Nephron (organoid): ENCODE data around the gene DTYMK.

ENCODE experiments used
- H3K27ac Mint-ChIP-seq, 3 experiments: 2 replicates each; pipeline ENCODE4 v1.8.0; 2020; ENCODE audit warnings: mixed read lengths in 3 of 3, mild to moderate bottlenecking in 2 of 3, moderate library complexity in 1 of 3
- H3K27me3 Mint-ChIP-seq: 2 replicates; pipeline ENCODE4 v1.8.0; 2021; ENCODE audit warnings: low read depth, mild to moderate bottlenecking, moderate library complexity, mixed read lengths
- H3K36me3 Mint-ChIP-seq: 2 replicates; pipeline ENCODE4 v1.8.0; 2020; ENCODE audit warnings: low read depth, mixed read lengths
- H3K4me1 Mint-ChIP-seq: 2 replicates; pipeline ENCODE4 v1.8.0; 2020; ENCODE audit warnings: mixed read lengths
- H3K4me3 Mint-ChIP-seq, 3 experiments: 2 replicates each; pipeline ENCODE4 v1.8.0; 2020; ENCODE audit warnings: mild to moderate bottlenecking in 3 of 3, mixed read lengths in 3 of 3, moderate library complexity in 2 of 3
- H3K9me3 Mint-ChIP-seq: 2 replicates; pipeline ENCODE4 v1.8.0; 2020; ENCODE audit warnings: mixed read lengths
- TF ChIP-seq, protein P1 (sequence below), 3 experiments: fragments of 200-600 bp; sonication (generic); IDR thresholded peaks; one replicate each; pipeline ENCODE4 v1.5.0; 2021; ENCODE audit warnings: antibody characterized with exemption in 3 of 3; ENCODE audit not compliant: unreplicated experiment in 3 of 3

The DTYMK gene

DNA sequence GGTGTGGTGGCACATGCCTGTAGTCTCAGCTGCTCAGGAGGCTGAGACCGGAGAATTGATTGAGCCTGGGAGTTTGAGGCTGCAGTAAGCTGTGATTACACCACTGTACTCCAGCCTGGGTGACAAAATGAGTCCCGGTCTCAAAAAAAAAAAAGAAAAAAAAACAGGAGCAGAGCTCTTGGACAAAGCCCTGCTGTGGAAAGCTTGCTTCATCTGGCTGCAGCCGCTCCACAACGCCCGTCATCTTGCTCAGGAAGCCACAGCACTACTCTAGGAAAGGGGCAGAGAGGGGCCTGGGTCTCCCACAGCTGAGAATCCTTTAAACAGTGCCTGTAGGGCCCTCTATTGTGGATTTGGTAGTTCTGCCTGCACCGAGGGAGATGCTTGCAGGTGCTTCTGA is 38.2 kb downstream of the DTYMK start:
- TF ChIP-seq, protein P1, sequence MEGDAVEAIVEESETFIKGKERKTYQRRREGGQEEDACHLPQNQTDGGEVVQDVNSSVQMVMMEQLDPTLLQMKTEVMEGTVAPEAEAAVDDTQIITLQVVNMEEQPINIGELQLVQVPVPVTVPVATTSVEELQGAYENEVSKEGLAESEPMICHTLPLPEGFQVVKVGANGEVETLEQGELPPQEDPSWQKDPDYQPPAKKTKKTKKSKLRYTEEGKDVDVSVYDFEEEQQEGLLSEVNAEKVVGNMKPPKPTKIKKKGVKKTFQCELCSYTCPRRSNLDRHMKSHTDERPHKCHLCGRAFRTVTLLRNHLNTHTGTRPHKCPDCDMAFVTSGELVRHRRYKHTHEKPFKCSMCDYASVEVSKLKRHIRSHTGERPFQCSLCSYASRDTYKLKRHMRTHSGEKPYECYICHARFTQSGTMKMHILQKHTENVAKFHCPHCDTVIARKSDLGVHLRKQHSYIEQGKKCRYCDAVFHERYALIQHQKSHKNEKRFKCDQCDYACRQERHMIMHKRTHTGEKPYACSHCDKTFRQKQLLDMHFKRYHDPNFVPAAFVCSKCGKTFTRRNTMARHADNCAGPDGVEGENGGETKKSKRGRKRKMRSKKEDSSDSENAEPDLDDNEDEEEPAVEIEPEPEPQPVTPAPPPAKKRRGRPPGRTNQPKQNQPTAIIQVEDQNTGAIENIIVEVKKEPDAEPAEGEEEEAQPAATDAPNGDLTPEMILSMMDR (IDR thresholded peaks at IDR 0.05; ENCODE audit: unreplicated experiment in 3 of 3) = no peak
- Mint-ChIP-seq H3K27ac (peak overlapping the region in 1 of 3 experiments; percentile 10), H3K27me3 (no peaks in the 10 kb centered on the region), H3K9me3 (no peaks in the 10 kb centered on the region), H3K4me1 (no peaks in the 10 kb centered on the region), H3K36me3 (peaks cover 25% of the 10 kb centered on the region), H3K4me3 (no peak overlapping the region)

DNA sequence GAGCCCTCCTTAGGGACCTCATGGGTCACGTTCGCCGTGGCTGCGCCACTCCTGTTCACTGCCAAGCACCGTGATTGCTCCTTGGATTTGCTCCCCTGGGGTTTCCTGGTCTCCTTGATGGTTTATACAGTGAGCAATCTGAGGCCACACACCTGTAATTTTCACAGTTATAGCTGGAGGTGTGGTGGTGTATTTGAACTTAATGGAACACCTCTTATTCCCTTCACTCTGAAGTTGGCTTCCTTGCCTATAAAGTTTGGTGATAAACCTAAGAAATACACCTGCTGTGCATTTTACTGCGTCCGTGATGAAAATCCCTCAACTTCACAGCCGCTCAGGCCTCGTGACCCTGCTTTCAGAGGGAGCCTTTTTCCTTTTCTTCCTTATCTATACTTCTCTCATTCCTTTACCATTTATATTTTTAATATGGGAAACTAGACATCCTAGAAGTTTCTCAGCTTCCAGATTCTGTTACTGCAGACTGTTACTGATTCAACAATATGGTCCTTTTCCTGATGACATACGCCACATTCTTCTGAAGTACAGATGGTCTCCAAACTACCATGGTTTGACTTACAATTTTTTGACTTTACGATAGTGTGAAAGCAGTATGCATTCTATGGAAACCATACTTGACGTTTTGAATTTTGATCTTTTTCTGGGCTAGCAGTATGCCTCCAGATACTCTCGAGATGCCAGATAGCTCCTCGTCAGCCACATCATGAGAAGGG is 40.5 kb downstream of the DTYMK start:
- Mint-ChIP-seq H3K4me3 (no peak overlapping the region), H3K27ac (peak overlapping the region in 1 of 3 experiments; percentile 74), H3K4me1 (peaks cover 16% of the 10 kb centered on the region), H3K9me3 (no peaks in the 10 kb centered on the region), H3K27me3 (no peaks in the 10 kb centered on the region), H3K36me3 (peaks cover 4% of the 10 kb centered on the region)
- TF ChIP-seq, protein P1 (IDR thresholded peaks at IDR 0.05; ENCODE audit: unreplicated experiment in 3 of 3) = no peak

DNA sequence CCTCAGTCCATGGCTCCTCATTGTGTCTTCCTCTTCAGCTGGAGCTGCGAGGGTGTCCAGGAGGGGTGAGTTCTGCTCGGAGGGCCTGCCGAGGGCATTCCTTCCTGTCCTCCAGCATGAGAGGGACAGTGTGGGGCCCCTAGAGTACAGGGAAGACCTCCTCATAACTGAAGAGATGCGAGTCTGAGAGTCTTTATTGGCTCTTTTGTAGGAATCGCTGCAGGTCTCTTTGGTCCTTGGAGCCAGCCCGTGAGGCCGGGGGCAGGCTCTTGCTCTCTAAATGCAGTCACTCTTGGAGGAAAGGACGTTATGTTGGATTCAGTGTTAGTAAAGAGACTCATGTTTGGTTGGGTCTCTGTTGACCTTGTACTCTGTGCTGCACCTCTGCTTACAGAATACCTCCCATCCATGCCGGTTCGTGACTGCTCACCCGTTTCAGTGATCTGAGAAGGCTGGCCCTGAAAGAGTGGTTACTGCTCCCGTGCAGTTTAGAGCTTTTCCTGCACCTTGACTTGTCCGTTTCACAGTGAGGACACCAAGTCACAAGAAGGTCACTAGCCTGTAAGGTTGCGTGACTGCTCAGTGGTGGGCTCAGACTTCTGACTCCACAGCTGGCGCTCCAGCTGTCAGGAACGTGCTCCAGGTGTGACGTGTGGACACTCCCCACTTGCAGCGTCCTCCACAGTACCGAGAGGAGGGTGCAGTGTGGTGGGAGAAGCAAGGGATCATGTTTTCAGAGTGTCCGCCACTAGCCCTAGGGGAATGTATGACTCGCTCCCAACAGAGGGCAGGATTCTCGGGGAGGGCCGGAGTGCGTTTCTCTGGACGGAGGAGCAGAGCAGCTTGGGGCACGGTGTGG is 41.3 kb downstream of the DTYMK start:
- H3K27me3 Mint-ChIP-seq = no peaks in the 10 kb centered on the region
- no peak overlapping the region for H3K4me3 Mint-ChIP-seq
- TF ChIP-seq, protein P1 (IDR thresholded peaks at IDR 0.05; ENCODE audit: unreplicated experiment in 3 of 3) = no peak
- H3K4me1 Mint-ChIP-seq = peaks cover 24% of the 10 kb centered on the region
- H3K9me3 Mint-ChIP-seq = no peaks in the 10 kb centered on the region
- H3K36me3 Mint-ChIP-seq = peaks cover 2% of the 10 kb centered on the region
- H3K27ac Mint-ChIP-seq = peak overlapping the region in 1 of 3 experiments; percentile 74

DNA sequence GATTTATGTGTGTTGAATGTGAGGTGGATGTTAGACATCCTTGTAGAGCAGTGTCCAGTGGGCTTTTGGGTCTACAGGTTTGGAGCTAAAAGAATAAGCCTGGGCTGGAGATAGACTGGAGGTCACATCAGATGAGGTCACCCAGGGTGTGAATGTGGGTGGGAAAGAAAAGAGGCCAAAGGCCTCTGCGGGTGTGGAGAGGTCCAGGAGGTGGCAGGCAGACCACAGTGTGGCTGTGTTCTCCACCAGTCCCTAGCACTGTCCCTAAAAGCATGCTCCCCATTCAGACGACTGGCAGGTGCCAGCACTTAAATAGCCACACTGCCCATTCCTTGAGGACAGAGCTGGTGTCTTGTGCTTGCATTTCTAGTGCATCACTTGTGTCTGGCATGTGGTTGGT is 45.0 kb downstream of the DTYMK start:
- no peaks in the 10 kb centered on the region for H3K27me3 Mint-ChIP-seq
- peaks cover 44% of the 10 kb centered on the region for H3K4me1 Mint-ChIP-seq
- peak overlapping the region in 2 of 3 experiments; percentile 36 to 49 for H3K4me3 Mint-ChIP-seq
- TF ChIP-seq, protein P1 (IDR thresholded peaks at IDR 0.05; ENCODE audit: unreplicated experiment in 3 of 3) = no peak
- peak overlapping the region; percentile 19 to 74 (median 21) for H3K27ac Mint-ChIP-seq
- peaks cover 13% of the 10 kb centered on the region for H3K36me3 Mint-ChIP-seq
- no peaks in the 10 kb centered on the region for H3K9me3 Mint-ChIP-seq

DNA sequence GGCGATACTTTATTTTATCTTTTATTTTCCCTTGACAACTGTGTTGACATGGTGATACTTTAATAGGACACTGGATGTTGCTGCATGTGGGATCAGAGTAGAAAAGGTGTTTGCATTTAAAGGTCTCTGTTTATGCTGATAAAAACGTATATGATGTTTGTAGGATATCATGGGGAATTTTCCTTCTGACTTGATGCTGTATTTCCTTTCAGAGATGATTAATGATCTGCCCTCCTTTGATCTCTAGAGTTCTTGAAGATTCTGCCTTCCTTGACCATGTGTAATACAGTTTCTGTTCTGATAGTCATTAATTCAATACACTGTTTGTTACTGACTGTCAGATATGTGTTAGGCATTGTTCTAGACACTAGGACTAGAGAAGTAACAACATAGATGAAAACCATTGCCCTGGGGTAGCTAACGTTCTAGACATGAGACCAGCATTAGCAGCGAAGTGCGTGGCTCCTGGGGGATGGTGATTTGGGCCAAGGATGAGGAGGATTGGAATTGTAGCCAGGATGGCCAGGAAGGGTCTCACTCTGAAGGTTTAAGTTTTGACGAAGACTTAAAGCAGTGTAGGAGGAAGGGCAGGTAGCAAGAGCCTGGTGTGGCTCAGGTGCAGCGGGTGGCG is 46.3 kb downstream of the DTYMK start:
- TF ChIP-seq, protein P1 (IDR thresholded peaks at IDR 0.05; ENCODE audit: unreplicated experiment in 3 of 3) = no peak
- Mint-ChIP-seq H3K27ac (peak overlapping the region in 2 of 3 experiments; percentile 1 to 6), H3K27me3 (no peaks in the 10 kb centered on the region), H3K9me3 (no peaks in the 10 kb centered on the region), H3K4me3 (peak overlapping the region; percentile 60 to 79 (median 68)), H3K36me3 (peaks cover 13% of the 10 kb centered on the region), H3K4me1 (peaks cover 50% of the 10 kb centered on the region)
